HG02870 (cell line): Measurements from ENCODE around the gene RABL3.
A peak's percentile ranks its signal among the peaks of the same experiment; 100 is the strongest.
"Not testable (repeated sequence)": the region's sequence is repeated elsewhere in the genome, so short reads cannot be mapped to it uniquely, and the experiment has no call there.

Experiments used
- ATAC-seq: cut with Tn5 transposase; IDR thresholded peaks from one replicate; pipeline ENCODE4 v1.9.1; 2021; ENCODE audit warnings: mild to moderate bottlenecking, moderate library complexity; ENCODE audit not compliant: unreplicated experiment

The RABL3 gene

GRCh38 chr3:120749843-120750242, 7.5 kb upstream of the RABL3 start:
- ATAC-seq = no peak

GRCh38 chr3:120745466-120745865, 3.1 kb upstream of the RABL3 start:
- ATAC-seq = no peak

- ATAC-seq = no peak
Measured at GRCh38 chr3:120743556-120744195, 1.4 kb upstream of the RABL3 start.

- peak; percentile 11 for ATAC-seq
Measured at GRCh38 chr3:120742849-120743365, 591 bp upstream of the RABL3 start.

GRCh38 chr3:120741837-120742197, 499 bp downstream of the RABL3 start:
- peak; percentile 9 for ATAC-seq

- no peak for ATAC-seq
Measured at GRCh38 chr3:120741320-120741719, 996 bp downstream of the RABL3 start.

- not testable (repeated sequence) for ATAC-seq
Measured at GRCh38 chr3:120738006-120738405, 4.3 kb downstream of the RABL3 start.

GRCh38 chr3:120730576-120731542, 11.5 kb downstream of the RABL3 start:
- no peak for ATAC-seq

- ATAC-seq = no peak
Measured at GRCh38 chr3:120726791-120727190, 15.5 kb downstream of the RABL3 start.

GRCh38 chr3:120719167-120719834, 23.0 kb downstream of the RABL3 start:
- ATAC-seq = not testable (repeated sequence)

- ATAC-seq = no peak
Measured at GRCh38 chr3:120713262-120713661, 29.1 kb downstream of the RABL3 start.

GRCh38 chr3:120710369-120710768, 31.9 kb downstream of the RABL3 start:
- ATAC-seq = no peak

GRCh38 chr3:120708408-120708807, 33.9 kb downstream of the RABL3 start:
- ATAC-seq = peak; percentile 74

GRCh38 chr3:120706950-120707349, 35.4 kb downstream of the RABL3 start:
- no peak for ATAC-seq

GRCh38 chr3:120705884-120706582, 36.3 kb downstream of the RABL3 start:
- no peak for ATAC-seq

GRCh38 chr3:120699333-120699732, 43.0 kb downstream of the RABL3 start:
- ATAC-seq = no peak

- ATAC-seq = no peak
Measured at GRCh38 chr3:120693439-120694171, 48.7 kb downstream of the RABL3 start.

GRCh38 chr3:120689395-120689794, 52.9 kb downstream of the RABL3 start:
- ATAC-seq = no peak

- ATAC-seq = peak; percentile 100
Measured at GRCh38 chr3:120688121-120688520, 54.2 kb downstream of the RABL3 start.

- ATAC-seq = no peak
Measured at GRCh38 chr3:120685411-120685810, 56.9 kb downstream of the RABL3 start.
